ENCODE results near the gene BSG. TPM values are rescaled to one million over a fixed set of nuclear protein-coding genes. Genes with fewer than 3 reads are reported as not detected.

BSG gene
- total and polyA plus RNA-seq, 9 of the 15 experiments (the other 6 are each of a cell fraction or from before 2014, with no cell fraction given) = 4.6 to 495 (median 187) TPM

DNA sequence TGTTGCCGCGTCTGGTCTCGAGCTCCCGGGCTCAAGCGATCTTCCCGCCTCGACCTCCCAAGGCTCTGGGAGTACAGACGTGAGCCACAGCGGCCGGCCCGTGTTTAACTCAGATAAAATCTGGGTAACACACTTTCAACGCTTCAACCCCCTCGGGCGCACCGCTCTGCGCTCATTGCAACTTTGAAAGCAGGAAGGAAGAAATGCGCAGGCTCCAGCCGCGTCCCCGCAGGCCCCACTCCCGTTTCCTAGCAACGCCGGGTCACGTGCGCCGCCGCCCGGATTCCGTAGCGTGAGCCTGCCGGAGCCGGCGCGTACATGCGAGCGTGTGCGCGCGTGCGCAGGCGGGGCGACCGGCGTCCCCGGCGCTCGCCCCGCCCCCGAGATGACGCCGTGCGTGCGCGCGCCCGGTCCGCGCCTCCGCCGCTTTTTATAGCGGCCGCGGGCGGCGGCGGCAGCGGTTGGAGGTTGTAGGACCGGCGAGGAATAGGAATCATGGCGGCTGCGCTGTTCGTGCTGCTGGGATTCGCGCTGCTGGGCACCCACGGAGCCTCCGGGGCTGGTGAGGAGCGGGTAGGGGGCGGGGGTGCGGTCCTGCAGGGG is at the start of gene BSG (continued):
- no peak for TF ChIP-seq NR2C2 (CRISPR knock-in tag; IDR thresholded peaks at IDR 0.05)
- TF ChIP-seq NR2C2 (tag; IDR thresholded peaks at IDR 0.05) = peak; percentile 32; the same call in 1 of the 2 replicates
- TF ChIP-seq, protein P1, sequence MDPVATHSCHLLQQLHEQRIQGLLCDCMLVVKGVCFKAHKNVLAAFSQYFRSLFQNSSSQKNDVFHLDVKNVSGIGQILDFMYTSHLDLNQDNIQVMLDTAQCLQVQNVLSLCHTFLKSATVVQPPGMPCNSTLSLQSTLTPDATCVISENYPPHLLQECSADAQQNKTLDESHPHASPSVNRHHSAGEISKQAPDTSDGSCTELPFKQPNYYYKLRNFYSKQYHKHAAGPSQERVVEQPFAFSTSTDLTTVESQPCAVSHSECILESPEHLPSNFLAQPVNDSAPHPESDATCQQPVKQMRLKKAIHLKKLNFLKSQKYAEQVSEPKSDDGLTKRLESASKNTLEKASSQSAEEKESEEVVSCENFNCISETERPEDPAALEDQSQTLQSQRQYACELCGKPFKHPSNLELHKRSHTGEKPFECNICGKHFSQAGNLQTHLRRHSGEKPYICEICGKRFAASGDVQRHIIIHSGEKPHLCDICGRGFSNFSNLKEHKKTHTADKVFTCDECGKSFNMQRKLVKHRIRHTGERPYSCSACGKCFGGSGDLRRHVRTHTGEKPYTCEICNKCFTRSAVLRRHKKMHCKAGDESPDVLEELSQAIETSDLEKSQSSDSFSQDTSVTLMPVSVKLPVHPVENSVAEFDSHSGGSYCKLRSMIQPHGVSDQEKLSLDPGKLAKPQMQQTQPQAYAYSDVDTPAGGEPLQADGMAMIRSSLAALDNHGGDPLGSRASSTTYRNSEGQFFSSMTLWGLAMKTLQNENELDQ (CRISPR knock-in tag; IDR thresholded peaks at IDR 0.05; ENCODE audit: borderline replicate concordance) = no peak
- TF ChIP-seq ZNF165 (CRISPR knock-in tag; IDR thresholded peaks at IDR 0.05; ENCODE audit: borderline replicate concordance) = no peak
- peak; percentile 78 for TF ChIP-seq MYC (IDR thresholded peaks at IDR 0.05; ENCODE audit: low read depth, low read length)
- 0 out of 2 replicates have a peak, but pooled peaks have one; percentile 2 for TF ChIP-seq MYC (CRISPR knock-in tag; IDR thresholded peaks at IDR 0.05; ENCODE audit: borderline replicate concordance, low read depth)
- peak; percentile 30; the same call in 1 of the 2 replicates for TF ChIP-seq GABPB1 (CRISPR knock-in tag; IDR thresholded peaks at IDR 0.05)
- peak; percentile 88 for TF ChIP-seq GTF2E2 (tag; IDR thresholded peaks at IDR 0.05)
- no peak for TF ChIP-seq HSF4 (CRISPR knock-in tag; IDR thresholded peaks at IDR 0.05; ENCODE audit: borderline replicate concordance)
- TF ChIP-seq MTA2 (IDR thresholded peaks at IDR 0.05; ENCODE audit: low read depth) = no peak
- TF ChIP-seq, protein P2, sequence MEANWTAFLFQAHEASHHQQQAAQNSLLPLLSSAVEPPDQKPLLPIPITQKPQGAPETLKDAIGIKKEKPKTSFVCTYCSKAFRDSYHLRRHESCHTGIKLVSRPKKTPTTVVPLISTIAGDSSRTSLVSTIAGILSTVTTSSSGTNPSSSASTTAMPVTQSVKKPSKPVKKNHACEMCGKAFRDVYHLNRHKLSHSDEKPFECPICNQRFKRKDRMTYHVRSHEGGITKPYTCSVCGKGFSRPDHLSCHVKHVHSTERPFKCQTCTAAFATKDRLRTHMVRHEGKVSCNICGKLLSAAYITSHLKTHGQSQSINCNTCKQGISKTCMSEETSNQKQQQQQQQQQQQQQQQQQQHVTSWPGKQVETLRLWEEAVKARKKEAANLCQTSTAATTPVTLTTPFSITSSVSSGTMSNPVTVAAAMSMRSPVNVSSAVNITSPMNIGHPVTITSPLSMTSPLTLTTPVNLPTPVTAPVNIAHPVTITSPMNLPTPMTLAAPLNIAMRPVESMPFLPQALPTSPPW (CRISPR knock-in tag; IDR thresholded peaks at IDR 0.05) = peak; percentile 87
- no peak; a peak in 1 of 4 replicates for TF ChIP-seq HDAC1 (IDR thresholded peaks at IDR 0.05)
- TF ChIP-seq, protein P3, sequence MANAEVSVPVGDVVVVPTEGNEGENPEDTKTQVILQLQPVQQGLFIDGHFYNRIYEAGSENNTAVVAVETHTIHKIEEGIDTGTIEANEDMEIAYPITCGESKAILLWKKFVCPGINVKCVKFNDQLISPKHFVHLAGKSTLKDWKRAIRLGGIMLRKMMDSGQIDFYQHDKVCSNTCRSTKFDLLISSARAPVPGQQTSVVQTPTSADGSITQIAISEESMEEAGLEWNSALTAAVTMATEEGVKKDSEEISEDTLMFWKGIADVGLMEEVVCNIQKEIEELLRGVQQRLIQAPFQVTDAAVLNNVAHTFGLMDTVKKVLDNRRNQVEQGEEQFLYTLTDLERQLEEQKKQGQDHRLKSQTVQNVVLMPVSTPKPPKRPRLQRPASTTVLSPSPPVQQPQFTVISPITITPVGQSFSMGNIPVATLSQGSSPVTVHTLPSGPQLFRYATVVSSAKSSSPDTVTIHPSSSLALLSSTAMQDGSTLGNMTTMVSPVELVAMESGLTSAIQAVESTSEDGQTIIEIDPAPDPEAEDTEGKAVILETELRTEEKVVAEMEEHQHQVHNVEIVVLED (CRISPR knock-in tag; IDR thresholded peaks at IDR 0.05) = peak; percentile 99
- no peak for TF ChIP-seq ZNF140 (CRISPR knock-in tag; IDR thresholded peaks at IDR 0.05)
- TF ChIP-seq NFE2L1 (tag; IDR thresholded peaks at IDR 0.05; ENCODE audit: borderline replicate concordance, low read depth) = no peak
- peak; percentile 98 for TF ChIP-seq CCNT2 (IDR thresholded peaks at IDR 0.05; ENCODE audit: borderline replicate concordance, extremely low read depth, insufficient read length, low read depth, low read length)
- TF ChIP-seq ZNF224 (CRISPR knock-in tag; IDR thresholded peaks at IDR 0.05) = no peak
- 0 out of 4 replicates have a peak, but pooled peaks of 1 of the 2 experiments have one; percentile 8 for TF ChIP-seq TRIM24 (IDR thresholded peaks at IDR 0.05)
- TF ChIP-seq RFX1 (IDR thresholded peaks at IDR 0.05) = peak; percentile 96
- TF ChIP-seq TAL1 (IDR thresholded peaks at IDR 0.05) = no peak
- TF ChIP-seq MTA3 (IDR thresholded peaks at IDR 0.05; ENCODE audit: borderline replicate concordance) = peak; percentile 97
- TF ChIP-seq ZBTB43 (CRISPR knock-in tag; IDR thresholded peaks at IDR 0.05) = no peak
